ENCODE data around the gene ADCY3. TPM values are rescaled to one million over a fixed set of nuclear protein-coding genes. Genes with fewer than 3 reads are reported as not detected.
A peak's percentile ranks its signal among the peaks of the same experiment; 100 is the strongest.

Gene ADCY3
- polyA plus RNA-seq, 1 donor (not counting 4 experiments of a cell fraction or from before 2014, with no cell fraction given), result 33.2 TPM

DNA sequence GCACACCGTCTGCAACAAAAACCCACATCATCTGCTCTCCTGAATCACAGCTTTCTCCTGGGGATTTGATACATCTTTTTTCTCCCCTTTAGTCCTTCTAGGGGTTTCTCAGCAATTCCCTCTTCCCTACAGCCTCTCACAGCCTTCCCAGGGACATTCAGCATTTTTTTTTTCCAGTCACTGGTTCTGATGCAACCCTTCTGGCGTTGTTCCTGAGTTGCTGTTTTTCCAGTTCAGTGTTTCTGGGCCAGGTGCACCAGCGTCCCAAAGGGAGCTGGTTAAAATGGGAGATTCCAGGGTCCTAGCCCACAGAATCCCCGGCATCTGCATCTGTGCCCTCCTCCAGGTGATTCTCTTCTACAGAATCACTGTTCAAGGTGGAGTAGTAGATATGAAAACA is 36.1 kb downstream of the ADCY3 start:
- no peaks in the 10 kb centered on the region for H3K9me1 ChIP-seq (ENCODE audit: control insufficient read depth, extremely low read depth, insufficient read depth, low read length)
- dilution Hi-C loops (cut with MboI; ENCODE audit: extremely low pct_ligation_motif_present, low sequenced_read_pairs), result no loop called here
- H3K4me1 ChIP-seq (ENCODE audit: control insufficient read depth, extremely low read depth, insufficient read depth, low read length), result no peaks in the 10 kb centered on the region
- no peaks in the 10 kb centered on the region for H4K20me1 ChIP-seq (ENCODE audit: control insufficient read depth, extremely low read depth, insufficient read depth, low read length)
- no peak overlapping the region for H3K9ac ChIP-seq (ENCODE audit: control insufficient read depth, extremely low read depth, insufficient read depth, low read length)
- H3K27me3 ChIP-seq (ENCODE audit: control insufficient read depth, extremely low read depth, insufficient read depth, low read length), result no peaks in the 10 kb centered on the region
- H3K9me3 ChIP-seq (ENCODE audit: control insufficient read depth, low read depth, low read length), result no peaks in the 10 kb centered on the region
- TF ChIP-seq EZH2 (IDR thresholded peaks at IDR 0.05; ENCODE audit: low read length), result no peak
- TF ChIP-seq, protein P1, sequence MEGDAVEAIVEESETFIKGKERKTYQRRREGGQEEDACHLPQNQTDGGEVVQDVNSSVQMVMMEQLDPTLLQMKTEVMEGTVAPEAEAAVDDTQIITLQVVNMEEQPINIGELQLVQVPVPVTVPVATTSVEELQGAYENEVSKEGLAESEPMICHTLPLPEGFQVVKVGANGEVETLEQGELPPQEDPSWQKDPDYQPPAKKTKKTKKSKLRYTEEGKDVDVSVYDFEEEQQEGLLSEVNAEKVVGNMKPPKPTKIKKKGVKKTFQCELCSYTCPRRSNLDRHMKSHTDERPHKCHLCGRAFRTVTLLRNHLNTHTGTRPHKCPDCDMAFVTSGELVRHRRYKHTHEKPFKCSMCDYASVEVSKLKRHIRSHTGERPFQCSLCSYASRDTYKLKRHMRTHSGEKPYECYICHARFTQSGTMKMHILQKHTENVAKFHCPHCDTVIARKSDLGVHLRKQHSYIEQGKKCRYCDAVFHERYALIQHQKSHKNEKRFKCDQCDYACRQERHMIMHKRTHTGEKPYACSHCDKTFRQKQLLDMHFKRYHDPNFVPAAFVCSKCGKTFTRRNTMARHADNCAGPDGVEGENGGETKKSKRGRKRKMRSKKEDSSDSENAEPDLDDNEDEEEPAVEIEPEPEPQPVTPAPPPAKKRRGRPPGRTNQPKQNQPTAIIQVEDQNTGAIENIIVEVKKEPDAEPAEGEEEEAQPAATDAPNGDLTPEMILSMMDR (optimal IDR thresholded peaks at IDR 0.05 in 1 of 3, IDR thresholded peaks at IDR 0.05 in 1 of 3, conservative IDR thresholded peaks at IDR 0.05 in 1 of 3; ENCODE audit: extremely low read depth in 1 of 3, insufficient read depth in 2 of 3, low read length in 3 of 3), result no peak
- no peak overlapping the region for H3K27ac ChIP-seq (ENCODE audit: control insufficient read depth, insufficient read depth, low read length)
- no peaks in the 10 kb centered on the region for H3K79me2 ChIP-seq (ENCODE audit: control insufficient read depth, insufficient read depth, low read length)
- FAIRE-seq (no peak), DNase-seq (ENCODE audit: low read depth, low spot score) (no peak)
- no peak overlapping the region for H3K4me2 ChIP-seq (ENCODE audit: control insufficient read depth, extremely low read depth, insufficient read depth, low read depth, low read length)
- peaks cover 0 to 4% of the 10 kb centered on the region in 2 experiments for H3K36me3 ChIP-seq (ENCODE audit: control insufficient read depth in 2 of 2, extremely low read depth in 1 of 2, insufficient read depth in 2 of 2, low read length in 2 of 2)
- H2AFZ ChIP-seq (ENCODE audit: control insufficient read depth, low read length), result no peak overlapping the region
- no peak overlapping the region for H3K4me3 ChIP-seq (ENCODE audit: control insufficient read depth in 2 of 3, extremely low read depth in 1 of 3, insufficient read depth in 2 of 3, low read depth in 1 of 3, low read length in 3 of 3)

DNA sequence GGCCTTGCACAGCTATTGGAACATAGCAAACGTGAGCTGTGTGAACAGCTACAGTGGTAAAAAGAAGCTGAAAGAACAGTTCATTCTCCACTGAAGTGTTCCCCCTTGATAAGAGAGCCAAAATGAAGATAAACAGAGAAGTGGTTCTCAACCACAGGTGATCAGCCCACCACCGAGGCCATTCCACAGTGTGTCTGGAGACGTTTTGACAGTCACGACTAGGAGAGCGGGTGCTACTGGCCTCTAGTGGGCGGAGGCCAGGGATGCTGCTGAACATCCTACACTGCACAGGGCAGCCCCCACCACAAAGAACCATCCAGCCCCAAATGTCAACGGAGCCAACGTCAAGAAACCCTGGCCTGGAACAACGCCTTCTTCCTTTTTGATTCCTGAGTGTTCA is 38.4 kb downstream of the ADCY3 start:
- Histone ChIP-seq H3K4me3 (ENCODE audit: control insufficient read depth in 2 of 3, extremely low read depth in 1 of 3, insufficient read depth in 2 of 3, low read depth in 1 of 3, low read length in 3 of 3) (no peak overlapping the region), H2AFZ (ENCODE audit: control insufficient read depth, low read length) (no peak overlapping the region), H3K4me2 (ENCODE audit: control insufficient read depth, extremely low read depth, insufficient read depth, low read depth, low read length) (no peak overlapping the region), H4K20me1 (ENCODE audit: control insufficient read depth, extremely low read depth, insufficient read depth, low read length) (no peaks in the 10 kb centered on the region), H3K79me2 (ENCODE audit: control insufficient read depth, insufficient read depth, low read length) (no peaks in the 10 kb centered on the region), H3K4me1 (ENCODE audit: control insufficient read depth, extremely low read depth, insufficient read depth, low read length) (no peaks in the 10 kb centered on the region), H3K36me3 (ENCODE audit: control insufficient read depth in 2 of 2, extremely low read depth in 1 of 2, insufficient read depth in 2 of 2, low read length in 2 of 2) (no peaks in the 10 kb centered on the region), H3K9ac (ENCODE audit: control insufficient read depth, extremely low read depth, insufficient read depth, low read length) (no peak overlapping the region), H3K27me3 (ENCODE audit: control insufficient read depth, extremely low read depth, insufficient read depth, low read length) (no peaks in the 10 kb centered on the region), H3K9me1 (ENCODE audit: control insufficient read depth, extremely low read depth, insufficient read depth, low read length) (no peaks in the 10 kb centered on the region), H3K9me3 (ENCODE audit: control insufficient read depth, low read depth, low read length) (no peaks in the 10 kb centered on the region), H3K27ac (ENCODE audit: control insufficient read depth, insufficient read depth, low read length) (no peak overlapping the region)
- dilution Hi-C loops (cut with MboI; ENCODE audit: extremely low pct_ligation_motif_present, low sequenced_read_pairs), result no loop called here
- TF ChIP-seq, protein P1 (optimal IDR thresholded peaks at IDR 0.05 in 1 of 3, IDR thresholded peaks at IDR 0.05 in 1 of 3, conservative IDR thresholded peaks at IDR 0.05 in 1 of 3; ENCODE audit: extremely low read depth in 1 of 3, insufficient read depth in 2 of 3, low read length in 3 of 3), result peak in 1 of 3 experiments; percentile 32
- TF ChIP-seq EZH2 (IDR thresholded peaks at IDR 0.05; ENCODE audit: low read length), result no peak
- FAIRE-seq, result no peak
- no peak for DNase-seq (ENCODE audit: low read depth, low spot score)

All from keratinocyte (primary cell).